ENCODE measurements around the gene ENOX2. TPM values are rescaled to one million over a fixed set of nuclear protein-coding genes. Genes with fewer than 3 reads are reported as not detected.

ENOX2 gene
- total RNA-seq, 1 experiment from 2014 or later = 12.9 TPM

DNA sequence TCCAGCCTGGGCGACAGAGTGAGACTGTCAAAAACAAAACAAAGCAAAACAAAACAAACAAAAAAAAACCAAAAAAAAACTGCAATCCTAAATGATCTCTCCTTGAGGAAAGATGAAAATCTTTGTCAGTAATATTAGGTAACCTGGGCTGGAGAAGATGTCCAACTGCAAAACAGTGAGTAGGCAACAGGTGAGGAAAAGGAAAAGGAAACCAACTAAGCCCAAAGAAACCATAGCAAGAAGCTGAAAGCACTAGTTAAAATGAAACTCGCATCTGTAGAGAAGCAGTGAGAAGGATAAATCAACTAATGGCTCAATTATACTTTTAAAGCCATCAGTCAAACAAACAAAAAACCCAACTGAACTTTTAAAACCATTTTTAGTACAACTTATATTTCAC, 54.2 kb downstream of the ENOX2 start:
- POLR2A ChIA-PET = no interaction called here
- ATAC-seq = no peak
- no TSS peak for BruUV-seq (replicated peaks)

More for the DNA sequence above, 54.2 kb downstream of the ENOX2 start:
- CTCF ChIA-PET = no interaction called here
- Histone ChIP-seq H3K79me2 (ENCODE audit: insufficient read depth, low read length) (no peaks in the 10 kb centered on the region), H3K27me3 (ENCODE audit: insufficient read depth, low read length) (no peaks in the 10 kb centered on the region), H3K4me2 (ENCODE audit: low read length) (no peak overlapping the region), H3K36me3 (ENCODE audit: control insufficient read depth in 1 of 2, insufficient read depth in 2 of 2, low read length in 2 of 2) (no peaks in the 10 kb centered on the region), H3K9me2 (ENCODE audit: insufficient read depth) (no peaks in the 10 kb centered on the region), H3K9ac (ENCODE audit: low read length) (no peak overlapping the region), H3K9me3 (ENCODE audit: control insufficient read depth in 1 of 2, insufficient read depth in 1 of 2, low read depth in 1 of 2, low read length in 2 of 2) (no peaks in the 10 kb centered on the region), H3K27ac (ENCODE audit: low read depth, low read length) (no peak overlapping the region), H2AFZ (ENCODE audit: low read depth, low read length, poor library complexity, severe bottlenecking) (no peak overlapping the region), H3K4me3 (replicated peaks in 1 of 2; ENCODE audit: low read depth in 1 of 2, low read length in 2 of 2) (no peak overlapping the region), H3K4me1 (ENCODE audit: control insufficient read depth in 1 of 2, insufficient read depth in 2 of 2, low read length in 2 of 2) (no peaks in the 10 kb centered on the region), H4K20me1 (ENCODE audit: insufficient read depth) (no peaks in the 10 kb centered on the region)
- RAD21 ChIA-PET (ENCODE audit: low non-redundant PET in 1 of 2, low total read pairs in 2 of 2, uncharacterized antibody in 2 of 2, unreplicated experiment in 2 of 2) = no interaction called here
- intact Hi-C loops (cut with micrococcal nuclease) = no loop called here
- no peak for DNase-seq (ENCODE audit: low read depth, low spot score)
- TF ChIP-seq ELF1 (IDR thresholded peaks at IDR 0.05; ENCODE audit: borderline replicate concordance, low read depth) (no peak), SP1 (IDR thresholded peaks at IDR 0.05; ENCODE audit: low read depth) (no peak), EGR1 (IDR thresholded peaks at IDR 0.05; ENCODE audit: low read depth) (no peak), TCF7L2 (IDR thresholded peaks at IDR 0.05; ENCODE audit: borderline replicate concordance, extremely low read depth, insufficient read depth, insufficient read length) (no peak), SRF (IDR thresholded peaks at IDR 0.05; ENCODE audit: low read depth) (no peak), CEBPB (IDR thresholded peaks at IDR 0.05; ENCODE audit: low read depth) (no peak), POLR2AphosphoS5 (IDR thresholded peaks at IDR 0.05; ENCODE audit: low read depth, low read length) (no peak), EZH2phosphoT487 (IDR thresholded peaks at IDR 0.05; ENCODE audit: borderline replicate concordance) (no peak), RAD21 (IDR thresholded peaks at IDR 0.05; ENCODE audit: low read depth) (no peak), FOSL1 (IDR thresholded peaks at IDR 0.05; ENCODE audit: low read depth) (no peak)
- TF ChIP-seq, protein P1, sequence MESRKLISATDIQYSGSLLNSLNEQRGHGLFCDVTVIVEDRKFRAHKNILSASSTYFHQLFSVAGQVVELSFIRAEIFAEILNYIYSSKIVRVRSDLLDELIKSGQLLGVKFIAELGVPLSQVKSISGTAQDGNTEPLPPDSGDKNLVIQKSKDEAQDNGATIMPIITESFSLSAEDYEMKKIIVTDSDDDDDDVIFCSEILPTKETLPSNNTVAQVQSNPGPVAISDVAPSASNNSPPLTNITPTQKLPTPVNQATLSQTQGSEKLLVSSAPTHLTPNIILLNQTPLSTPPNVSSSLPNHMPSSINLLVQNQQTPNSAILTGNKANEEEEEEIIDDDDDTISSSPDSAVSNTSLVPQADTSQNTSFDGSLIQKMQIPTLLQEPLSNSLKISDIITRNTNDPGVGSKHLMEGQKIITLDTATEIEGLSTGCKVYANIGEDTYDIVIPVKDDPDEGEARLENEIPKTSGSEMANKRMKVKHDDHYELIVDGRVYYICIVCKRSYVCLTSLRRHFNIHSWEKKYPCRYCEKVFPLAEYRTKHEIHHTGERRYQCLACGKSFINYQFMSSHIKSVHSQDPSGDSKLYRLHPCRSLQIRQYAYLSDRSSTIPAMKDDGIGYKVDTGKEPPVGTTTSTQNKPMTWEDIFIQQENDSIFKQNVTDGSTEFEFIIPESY (IDR thresholded peaks at IDR 0.05; ENCODE audit: extremely low read depth, insufficient replicate concordance, low read length) = no peak
- TF ChIP-seq, protein P2, sequence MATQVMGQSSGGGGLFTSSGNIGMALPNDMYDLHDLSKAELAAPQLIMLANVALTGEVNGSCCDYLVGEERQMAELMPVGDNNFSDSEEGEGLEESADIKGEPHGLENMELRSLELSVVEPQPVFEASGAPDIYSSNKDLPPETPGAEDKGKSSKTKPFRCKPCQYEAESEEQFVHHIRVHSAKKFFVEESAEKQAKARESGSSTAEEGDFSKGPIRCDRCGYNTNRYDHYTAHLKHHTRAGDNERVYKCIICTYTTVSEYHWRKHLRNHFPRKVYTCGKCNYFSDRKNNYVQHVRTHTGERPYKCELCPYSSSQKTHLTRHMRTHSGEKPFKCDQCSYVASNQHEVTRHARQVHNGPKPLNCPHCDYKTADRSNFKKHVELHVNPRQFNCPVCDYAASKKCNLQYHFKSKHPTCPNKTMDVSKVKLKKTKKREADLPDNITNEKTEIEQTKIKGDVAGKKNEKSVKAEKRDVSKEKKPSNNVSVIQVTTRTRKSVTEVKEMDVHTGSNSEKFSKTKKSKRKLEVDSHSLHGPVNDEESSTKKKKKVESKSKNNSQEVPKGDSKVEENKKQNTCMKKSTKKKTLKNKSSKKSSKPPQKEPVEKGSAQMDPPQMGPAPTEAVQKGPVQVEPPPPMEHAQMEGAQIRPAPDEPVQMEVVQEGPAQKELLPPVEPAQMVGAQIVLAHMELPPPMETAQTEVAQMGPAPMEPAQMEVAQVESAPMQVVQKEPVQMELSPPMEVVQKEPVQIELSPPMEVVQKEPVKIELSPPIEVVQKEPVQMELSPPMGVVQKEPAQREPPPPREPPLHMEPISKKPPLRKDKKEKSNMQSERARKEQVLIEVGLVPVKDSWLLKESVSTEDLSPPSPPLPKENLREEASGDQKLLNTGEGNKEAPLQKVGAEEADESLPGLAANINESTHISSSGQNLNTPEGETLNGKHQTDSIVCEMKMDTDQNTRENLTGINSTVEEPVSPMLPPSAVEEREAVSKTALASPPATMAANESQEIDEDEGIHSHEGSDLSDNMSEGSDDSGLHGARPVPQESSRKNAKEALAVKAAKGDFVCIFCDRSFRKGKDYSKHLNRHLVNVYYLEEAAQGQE (IDR thresholded peaks at IDR 0.05; ENCODE audit: low read depth) = no peak
- TF ChIP-seq, protein P3, sequence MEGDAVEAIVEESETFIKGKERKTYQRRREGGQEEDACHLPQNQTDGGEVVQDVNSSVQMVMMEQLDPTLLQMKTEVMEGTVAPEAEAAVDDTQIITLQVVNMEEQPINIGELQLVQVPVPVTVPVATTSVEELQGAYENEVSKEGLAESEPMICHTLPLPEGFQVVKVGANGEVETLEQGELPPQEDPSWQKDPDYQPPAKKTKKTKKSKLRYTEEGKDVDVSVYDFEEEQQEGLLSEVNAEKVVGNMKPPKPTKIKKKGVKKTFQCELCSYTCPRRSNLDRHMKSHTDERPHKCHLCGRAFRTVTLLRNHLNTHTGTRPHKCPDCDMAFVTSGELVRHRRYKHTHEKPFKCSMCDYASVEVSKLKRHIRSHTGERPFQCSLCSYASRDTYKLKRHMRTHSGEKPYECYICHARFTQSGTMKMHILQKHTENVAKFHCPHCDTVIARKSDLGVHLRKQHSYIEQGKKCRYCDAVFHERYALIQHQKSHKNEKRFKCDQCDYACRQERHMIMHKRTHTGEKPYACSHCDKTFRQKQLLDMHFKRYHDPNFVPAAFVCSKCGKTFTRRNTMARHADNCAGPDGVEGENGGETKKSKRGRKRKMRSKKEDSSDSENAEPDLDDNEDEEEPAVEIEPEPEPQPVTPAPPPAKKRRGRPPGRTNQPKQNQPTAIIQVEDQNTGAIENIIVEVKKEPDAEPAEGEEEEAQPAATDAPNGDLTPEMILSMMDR (IDR thresholded peaks at IDR 0.05 in 2 of 3, conservative IDR thresholded peaks at IDR 0.05 in 1 of 3; ENCODE audit: borderline replicate concordance in 1 of 3, insufficient read depth in 1 of 3, low read depth in 2 of 3, low read length in 2 of 3) = no peak

Data from HCT116 (cell line).